GM12801 (cell line): ENCODE measurements around the gene ADARB1.

Source experiments
- TF ChIP-seq, protein P1 (sequence below): IDR thresholded peaks from one replicate; pipeline ENCODE4 v1.5.1; 2011; ENCODE audit warnings: control low read depth; ENCODE audit not compliant: insufficient read length; ENCODE audit errors: extremely low read depth

Gene ADARB1

DNA sequence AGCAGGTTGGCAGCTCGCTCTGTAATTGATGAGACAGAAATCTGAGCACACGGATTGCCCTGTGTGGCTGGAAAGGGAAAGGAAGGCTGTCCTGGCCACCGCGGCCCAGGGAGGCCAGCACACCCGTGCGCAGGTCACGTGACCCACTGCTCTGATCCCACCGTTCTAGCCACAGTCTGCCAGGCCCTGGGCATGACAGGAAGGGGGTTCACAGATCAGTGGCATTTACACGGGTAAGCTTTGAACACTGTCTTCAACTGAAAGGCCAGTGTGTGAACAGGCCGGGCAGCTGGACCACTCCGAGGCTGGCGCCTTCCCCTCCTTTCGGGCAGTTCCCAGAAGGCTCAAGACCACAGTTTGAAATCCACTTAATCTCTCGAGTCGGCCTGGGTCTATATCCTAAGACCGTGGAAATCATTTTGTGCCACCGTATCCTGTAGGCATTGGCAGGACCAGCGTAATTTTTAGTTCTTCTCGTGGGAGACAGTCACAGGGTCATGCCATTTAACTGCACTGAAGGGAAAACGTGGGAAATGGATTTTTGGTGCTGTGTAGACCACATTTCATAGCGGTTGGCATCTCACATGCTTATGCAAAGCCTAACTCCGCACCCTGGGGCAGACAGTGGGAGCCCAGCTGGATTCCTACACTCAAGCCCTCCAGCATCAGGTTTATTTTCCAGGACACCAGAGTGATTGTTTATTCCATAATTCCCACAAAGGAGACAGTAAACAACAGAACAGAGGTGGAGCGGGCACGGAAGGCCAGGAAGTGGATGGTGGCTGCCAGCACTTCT lies 3.1 kb upstream of the ADARB1 start:
- TF ChIP-seq, protein P1, sequence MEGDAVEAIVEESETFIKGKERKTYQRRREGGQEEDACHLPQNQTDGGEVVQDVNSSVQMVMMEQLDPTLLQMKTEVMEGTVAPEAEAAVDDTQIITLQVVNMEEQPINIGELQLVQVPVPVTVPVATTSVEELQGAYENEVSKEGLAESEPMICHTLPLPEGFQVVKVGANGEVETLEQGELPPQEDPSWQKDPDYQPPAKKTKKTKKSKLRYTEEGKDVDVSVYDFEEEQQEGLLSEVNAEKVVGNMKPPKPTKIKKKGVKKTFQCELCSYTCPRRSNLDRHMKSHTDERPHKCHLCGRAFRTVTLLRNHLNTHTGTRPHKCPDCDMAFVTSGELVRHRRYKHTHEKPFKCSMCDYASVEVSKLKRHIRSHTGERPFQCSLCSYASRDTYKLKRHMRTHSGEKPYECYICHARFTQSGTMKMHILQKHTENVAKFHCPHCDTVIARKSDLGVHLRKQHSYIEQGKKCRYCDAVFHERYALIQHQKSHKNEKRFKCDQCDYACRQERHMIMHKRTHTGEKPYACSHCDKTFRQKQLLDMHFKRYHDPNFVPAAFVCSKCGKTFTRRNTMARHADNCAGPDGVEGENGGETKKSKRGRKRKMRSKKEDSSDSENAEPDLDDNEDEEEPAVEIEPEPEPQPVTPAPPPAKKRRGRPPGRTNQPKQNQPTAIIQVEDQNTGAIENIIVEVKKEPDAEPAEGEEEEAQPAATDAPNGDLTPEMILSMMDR: no peak

DNA sequence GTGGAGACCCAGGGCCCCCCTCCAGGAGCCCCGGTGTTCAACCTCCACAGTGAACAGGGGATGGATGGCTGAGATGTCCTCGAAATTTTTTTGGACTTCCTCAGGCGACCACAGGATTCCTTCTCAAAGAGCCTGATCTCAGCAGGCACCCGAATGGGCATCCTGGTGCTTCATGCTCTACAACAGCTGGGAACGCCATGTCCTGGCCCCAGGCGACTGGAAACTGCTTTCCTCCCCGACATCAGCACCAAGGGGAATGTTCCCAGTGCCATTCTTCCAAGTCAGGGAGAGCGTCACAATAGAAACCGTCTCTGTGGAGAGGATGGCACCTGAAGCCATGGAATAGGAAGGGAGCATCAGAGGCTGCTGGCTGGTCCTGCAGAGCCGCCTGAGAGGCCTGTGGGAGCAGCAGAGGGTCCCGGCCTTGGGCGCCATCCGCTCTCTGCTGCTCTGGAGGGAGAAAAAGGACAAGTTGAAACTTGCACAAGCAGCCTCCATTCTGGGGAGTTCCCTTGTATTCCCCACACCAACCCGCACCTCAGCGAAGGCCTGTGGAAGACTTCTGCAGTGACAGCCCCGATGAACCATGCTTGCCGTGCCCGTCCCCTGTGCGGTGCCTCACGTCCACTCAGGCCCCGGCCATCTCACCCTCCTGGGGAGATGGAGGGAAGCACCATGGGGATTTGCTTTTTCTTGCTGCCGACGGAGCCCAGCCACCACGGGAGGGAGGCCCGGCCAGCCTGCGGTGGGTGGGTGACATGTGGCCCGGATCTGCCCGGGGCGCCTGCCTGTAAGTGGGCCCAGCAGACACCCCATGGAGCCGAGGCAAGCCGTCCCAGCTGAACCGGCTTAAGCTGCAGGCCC lies 2.3 kb upstream of the ADARB1 start:
- TF ChIP-seq, protein P1: no peak

DNA sequence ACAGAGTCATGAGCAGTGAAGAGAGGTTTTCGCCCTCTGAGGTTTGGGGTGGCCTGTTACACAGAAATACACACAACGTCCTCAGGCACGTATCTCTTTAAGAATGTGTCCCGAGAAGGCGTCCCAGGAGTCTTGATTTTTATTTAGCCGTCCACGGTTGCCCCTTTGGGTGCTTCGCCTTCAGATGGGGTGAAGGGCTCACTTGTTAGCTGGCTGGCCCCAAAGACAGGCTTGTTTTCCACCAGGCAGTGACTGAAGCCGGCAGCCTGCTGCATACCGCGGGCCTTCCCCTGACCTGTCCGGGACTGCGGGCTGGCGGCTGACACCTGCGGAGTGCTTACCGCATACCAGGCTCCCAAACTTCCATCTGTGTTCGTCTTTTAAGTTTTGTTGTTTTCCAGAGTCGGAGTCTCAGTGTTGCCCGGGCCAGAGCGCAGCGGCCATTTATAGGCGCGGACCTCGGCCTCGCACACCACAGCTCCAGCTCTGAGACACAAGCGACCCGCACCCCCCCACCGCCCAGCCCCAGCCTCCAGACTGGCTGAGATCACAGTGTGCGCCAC lies 1.6 kb upstream of the ADARB1 start:
- TF ChIP-seq, protein P1: no peak

DNA sequence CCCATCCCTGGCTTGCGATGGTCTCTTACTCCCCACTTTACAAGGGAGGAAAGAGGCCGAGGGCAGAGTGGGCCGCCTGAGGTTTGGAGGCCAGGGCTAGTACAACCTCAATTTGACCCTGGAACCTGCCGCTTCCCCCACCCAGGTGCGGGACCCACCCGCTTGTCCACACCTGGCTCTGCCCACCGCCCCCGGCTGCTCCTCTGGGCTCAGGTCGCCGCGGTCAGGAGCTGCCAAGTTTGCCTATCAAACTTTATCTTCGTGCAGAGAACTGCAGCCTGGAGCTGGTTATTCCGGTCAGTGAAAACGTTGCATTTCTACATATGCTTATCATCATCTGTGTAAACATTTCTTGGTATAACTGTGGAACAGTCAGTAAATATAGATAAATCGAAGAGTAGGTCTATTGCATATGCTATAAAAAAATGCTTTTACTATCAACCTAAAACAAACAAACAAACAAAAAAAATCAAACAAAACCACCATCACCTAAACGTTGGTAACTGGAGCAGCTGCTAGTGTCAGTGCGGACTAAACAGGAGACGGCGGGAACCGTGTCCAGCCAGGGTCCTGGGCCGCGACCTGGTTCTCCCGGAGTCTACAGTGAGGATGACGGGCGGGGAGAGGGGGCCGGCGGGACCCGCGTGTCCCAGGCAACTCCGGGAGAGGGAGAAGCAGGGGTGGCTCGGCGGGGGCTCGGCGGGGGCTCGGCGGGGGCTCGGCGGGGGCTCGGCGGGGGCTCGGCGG lies 906 bp upstream of the ADARB1 start:
- TF ChIP-seq, protein P1: no peak

DNA sequence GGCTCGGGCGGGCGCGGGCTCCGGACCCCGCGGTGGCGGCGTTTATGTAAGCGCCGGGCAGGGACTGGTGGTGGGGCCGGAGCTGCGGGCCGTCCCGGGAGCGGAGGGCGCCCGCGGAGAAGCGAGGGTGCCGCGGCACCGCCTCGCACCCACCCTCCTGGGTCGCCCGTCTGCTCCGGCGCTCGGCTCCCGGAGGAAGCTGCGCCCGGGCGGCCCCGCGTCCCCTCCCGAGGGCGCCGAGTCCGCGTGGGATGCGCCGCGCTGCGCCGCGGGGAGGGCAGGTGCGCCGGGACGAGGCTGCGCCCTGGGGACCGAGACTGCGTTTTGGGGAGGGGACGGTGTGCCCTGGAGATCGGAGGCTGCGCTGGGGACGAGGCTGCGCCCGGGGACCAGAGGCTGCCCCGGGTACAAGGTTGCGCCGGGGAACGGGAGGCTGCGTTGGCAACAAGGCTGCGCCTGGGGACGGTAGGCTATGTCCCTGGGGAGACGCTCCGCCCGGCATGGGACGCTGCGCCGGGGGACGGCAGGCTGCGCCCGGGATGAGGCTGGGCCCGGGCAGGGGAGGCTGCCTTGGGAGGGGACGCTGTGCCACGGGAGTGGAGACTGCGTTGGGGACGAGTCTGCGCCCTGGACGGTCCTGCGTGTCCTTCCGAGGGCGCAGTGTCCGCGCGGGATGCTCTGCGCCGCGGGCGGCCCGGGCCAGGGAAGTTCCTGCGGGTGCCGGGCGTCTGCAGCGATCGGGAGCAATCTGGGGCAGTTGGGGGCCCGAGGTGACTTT lies 627 bp downstream of the ADARB1 start:
- TF ChIP-seq, protein P1: no peak

DNA sequence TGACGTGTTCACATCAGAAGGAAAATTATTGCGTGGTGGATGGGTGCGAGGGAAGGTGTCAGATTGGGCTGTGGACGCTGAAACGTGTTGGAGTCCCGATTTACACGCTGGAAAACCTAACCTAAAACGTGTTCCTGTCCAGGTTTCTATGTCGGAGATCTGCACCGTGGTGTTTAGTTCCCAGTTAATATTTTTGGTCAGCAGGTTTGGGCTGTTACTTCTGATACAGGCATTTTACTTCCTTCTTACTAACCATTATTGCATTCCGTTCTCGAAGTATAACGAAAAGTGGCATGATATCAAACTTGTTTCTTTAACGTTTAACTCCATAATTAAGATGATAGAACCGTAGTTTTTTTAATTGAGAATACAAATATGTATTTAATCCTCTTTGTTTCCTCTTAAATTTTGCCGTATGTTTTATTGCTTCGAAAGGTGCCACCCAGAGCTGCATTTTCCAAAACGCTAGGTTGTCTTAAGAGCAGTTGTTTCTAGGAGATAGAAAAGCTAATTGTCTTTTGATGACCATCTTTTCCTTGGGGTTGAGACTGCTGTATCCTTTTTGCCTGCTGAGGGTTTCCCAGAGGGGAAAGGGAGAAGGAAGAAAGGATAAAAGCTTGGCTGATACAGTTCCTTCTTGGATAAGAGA lies 1.3 kb downstream of the ADARB1 start:
- TF ChIP-seq, protein P1: no peak
